ENCODE measurements around the gene TUNAR.
"Not testable (repeated sequence)": the region's sequence is repeated elsewhere in the genome, so short reads cannot be mapped to it uniquely, and the experiment has no call there.

Gene TUNAR

DNA sequence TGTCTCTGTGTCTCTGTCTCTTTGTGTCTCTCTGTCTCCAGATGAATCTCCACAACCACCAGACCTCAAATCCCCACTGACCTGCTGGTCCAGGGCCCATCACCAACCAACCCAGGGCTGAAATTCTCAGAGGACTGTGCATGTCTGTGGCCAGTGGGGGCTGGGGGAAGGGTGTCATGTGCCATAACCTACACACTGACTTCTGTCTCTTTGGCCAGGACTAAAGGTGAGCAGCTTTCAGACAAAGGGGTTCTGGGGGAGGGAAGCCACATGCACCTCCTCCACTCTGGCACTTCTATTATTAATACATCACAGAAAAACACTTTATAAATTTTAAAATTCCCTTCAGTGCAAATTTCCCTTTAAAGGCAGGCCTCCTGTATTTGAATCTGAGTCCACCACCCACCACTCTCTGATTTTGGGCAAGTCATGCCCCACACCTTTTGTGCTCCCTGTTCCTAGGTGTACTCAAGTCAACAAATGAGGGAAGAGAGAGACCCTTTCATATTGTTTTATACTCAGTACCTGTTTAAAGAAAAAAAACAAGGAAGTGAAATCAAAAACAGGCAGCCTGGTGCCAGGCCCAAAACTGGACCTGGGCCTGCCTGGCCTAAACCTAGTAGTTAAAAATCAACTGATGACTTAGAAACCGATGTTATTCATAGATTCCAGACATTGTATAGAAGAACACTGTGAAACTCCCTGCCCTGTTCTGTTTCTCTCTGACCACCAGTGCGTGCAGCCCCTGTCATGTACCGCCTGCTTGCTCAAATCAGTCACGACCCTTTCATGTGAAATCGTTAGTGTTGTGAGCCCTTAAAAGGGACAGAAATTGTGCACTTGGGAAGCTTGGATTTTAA, 80.2 kb downstream of the TUNAR start:
- CTCF ChIA-PET, result no interaction called here
- TF ChIP-seq, protein P1, sequence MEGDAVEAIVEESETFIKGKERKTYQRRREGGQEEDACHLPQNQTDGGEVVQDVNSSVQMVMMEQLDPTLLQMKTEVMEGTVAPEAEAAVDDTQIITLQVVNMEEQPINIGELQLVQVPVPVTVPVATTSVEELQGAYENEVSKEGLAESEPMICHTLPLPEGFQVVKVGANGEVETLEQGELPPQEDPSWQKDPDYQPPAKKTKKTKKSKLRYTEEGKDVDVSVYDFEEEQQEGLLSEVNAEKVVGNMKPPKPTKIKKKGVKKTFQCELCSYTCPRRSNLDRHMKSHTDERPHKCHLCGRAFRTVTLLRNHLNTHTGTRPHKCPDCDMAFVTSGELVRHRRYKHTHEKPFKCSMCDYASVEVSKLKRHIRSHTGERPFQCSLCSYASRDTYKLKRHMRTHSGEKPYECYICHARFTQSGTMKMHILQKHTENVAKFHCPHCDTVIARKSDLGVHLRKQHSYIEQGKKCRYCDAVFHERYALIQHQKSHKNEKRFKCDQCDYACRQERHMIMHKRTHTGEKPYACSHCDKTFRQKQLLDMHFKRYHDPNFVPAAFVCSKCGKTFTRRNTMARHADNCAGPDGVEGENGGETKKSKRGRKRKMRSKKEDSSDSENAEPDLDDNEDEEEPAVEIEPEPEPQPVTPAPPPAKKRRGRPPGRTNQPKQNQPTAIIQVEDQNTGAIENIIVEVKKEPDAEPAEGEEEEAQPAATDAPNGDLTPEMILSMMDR (IDR thresholded peaks at IDR 0.05; ENCODE audit: insufficient read depth, low read length, missing control alignments), result no peak
- POLR2A ChIA-PET, result no interaction called here
- DNase-seq (ENCODE audit: low read depth, low spot score), result no peak
- H3K4me3 ChIP-seq (ENCODE audit: low read depth, low read length), result no peak overlapping the region

DNA sequence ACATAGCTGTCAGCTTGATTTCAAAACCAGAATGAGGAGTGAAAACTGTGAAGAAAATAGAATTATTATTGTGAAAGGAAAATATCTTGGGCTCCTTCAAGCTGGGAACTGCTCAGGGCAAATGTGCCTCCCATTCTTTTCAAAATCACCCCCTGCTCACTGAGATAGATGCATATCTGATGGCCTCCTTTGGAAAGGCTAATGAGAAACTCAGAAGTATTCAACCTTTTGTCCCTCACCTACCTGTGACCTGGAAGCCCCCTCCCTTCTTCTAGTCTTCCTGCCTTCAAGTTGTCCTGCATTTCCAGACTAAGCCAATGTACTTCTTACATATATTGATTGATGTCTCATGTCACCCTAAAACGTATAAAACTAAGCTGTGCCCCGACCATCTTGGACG, 81.5 kb downstream of the TUNAR start:
- TF ChIP-seq, protein P1 (IDR thresholded peaks at IDR 0.05; ENCODE audit: insufficient read depth, low read length, missing control alignments), result no peak
- DNase-seq (ENCODE audit: low read depth, low spot score), result no peak
- CTCF ChIA-PET, result interaction anchor here (0.9 kb wide), 1 partner anchor 34 kb away, joined by 3 read pairs; no protein-coding TSS in a partner anchor
- POLR2A ChIA-PET, result no interaction called here
- H3K4me3 ChIP-seq (ENCODE audit: low read depth, low read length), result no peak overlapping the region

DNA sequence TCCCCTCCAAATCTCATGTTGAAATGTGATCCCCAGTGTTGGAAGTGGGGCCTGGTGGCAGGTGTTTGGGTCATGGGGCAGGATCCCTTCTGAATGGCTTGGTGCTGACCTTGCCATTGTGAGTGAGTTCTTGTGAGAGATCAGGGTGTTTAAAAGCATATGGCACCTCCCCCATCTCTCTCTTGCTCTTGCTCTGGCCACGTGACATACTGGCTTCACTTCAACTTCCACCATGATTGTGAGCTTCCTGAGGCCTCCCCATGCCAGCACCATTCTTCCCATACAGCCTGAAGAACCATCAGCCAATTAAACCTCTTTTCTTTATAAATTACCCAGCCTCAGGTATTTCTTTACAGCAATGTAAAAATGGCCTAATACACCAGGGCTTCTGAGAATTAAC, 82.7 kb downstream of the TUNAR start:
- POLR2A ChIA-PET, result no interaction called here
- H3K4me3 ChIP-seq (ENCODE audit: low read depth, low read length), result no peak overlapping the region
- CTCF ChIA-PET, result no interaction called here
- no peak for DNase-seq (ENCODE audit: low read depth, low spot score)
- TF ChIP-seq, protein P1 (IDR thresholded peaks at IDR 0.05; ENCODE audit: insufficient read depth, low read length, missing control alignments), result no peak

DNA sequence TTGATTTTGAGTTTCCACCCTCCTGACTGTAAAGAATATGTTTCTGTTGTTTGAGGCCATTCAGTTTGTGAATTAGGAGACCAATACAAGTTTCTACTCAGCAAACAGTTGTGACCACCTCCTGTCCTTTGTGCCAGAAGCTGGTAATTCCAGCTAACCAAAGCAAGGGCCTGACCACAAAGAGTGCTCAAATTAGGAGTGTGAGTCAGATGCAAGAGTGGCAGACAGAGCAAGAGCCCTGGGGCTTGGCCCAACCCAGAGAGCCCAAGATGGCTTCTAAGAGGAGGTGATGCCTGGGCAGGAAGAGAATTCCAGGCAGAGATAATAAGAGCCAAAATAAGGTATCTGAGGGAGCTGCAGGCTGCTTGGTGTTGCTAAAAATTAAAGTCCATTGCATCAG, 84.8 kb downstream of the TUNAR start:
- H3K4me3 ChIP-seq (ENCODE audit: low read depth, low read length), result no peak overlapping the region
- no peak for DNase-seq (ENCODE audit: low read depth, low spot score)
- TF ChIP-seq, protein P1 (IDR thresholded peaks at IDR 0.05; ENCODE audit: insufficient read depth, low read length, missing control alignments), result no peak
- CTCF ChIA-PET, result no interaction called here
- POLR2A ChIA-PET, result no interaction called here

DNA sequence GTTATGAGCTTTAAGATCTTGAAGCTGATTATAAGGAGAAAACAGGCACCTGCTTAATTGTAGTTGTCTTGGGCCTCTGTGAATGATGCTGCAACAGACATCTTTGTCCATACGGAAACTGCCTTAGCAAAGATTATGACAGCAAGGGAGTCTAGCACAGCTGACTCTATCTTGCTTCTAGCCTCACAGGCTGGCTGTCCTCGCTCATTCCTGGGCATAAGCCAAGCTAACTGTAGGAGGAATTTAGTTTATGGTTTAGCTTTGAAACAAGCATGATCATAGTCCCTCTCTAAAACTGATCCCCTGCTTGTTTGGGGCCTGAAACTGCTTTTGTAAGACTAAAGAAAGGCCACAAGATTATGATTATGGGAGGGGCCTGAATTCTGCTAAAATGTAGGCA, 88.3 kb downstream of the TUNAR start:
- H3K4me3 ChIP-seq (ENCODE audit: low read depth, low read length), result no peak overlapping the region
- TF ChIP-seq, protein P1 (IDR thresholded peaks at IDR 0.05; ENCODE audit: insufficient read depth, low read length, missing control alignments), result no peak
- POLR2A ChIA-PET, result no interaction called here
- DNase-seq (ENCODE audit: low read depth, low spot score), result no peak
- CTCF ChIA-PET, result no interaction called here

DNA sequence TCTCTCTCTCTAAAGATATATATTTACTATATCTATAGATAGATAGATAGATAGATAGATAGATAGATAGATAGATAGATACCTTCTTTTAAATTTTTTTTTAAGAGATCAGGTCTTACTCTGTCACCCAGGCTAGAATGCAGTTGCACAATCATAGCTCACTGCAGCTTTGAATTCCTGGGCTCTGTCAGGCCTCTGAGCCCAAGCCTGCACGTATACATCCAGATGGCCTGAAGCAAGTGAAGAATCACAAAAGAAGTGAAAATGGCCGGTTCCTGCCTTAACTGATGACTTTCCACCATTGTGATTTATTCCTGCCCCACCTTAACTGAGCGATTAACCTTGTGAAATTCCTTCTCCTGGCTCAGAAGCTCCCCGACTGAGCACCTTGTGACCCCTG, 91.4 kb downstream of the TUNAR start:
- CTCF ChIA-PET; H3K4me3 ChIP-seq (ENCODE audit: low read depth, low read length); DNase-seq (ENCODE audit: low read depth, low spot score); POLR2A ChIA-PET: not testable (repeated sequence)

Data from AG04449 (cell line).